Head of caudate nucleus (tissue), 42 donors: ENCODE data around the gene MEFV.
"Not testable (repeated sequence)": the region's sequence is repeated elsewhere in the genome, so short reads cannot be mapped to it uniquely, and the experiment has no call there.

ENCODE experiments used
- DNase-seq, 42 donors: peaks; one replicate each; pipeline versions ENCODE4 v3.0.0 to v3.0.0-alpha.2; 2020 to 2021; ENCODE audit warnings: mixed read lengths in 7 of 42
- intact Hi-C: fragments of 100-400 bp; cut with DNase I; formaldehyde crosslinking; loops from one replicate; pipeline ENCODE4 v1.15.0; 2022

Gene MEFV

GRCh38 chr16:3274490-3274889 is 18.1 kb upstream of the MEFV start:
- DNase-seq, result no peak
- intact Hi-C loops, result no loop called here

GRCh38 chr16:3271281-3271680 is 14.8 kb upstream of the MEFV start:
- intact Hi-C loops, result not testable (repeated sequence)

GRCh38 chr16:3270718-3271117 is 14.3 kb upstream of the MEFV start:
- intact Hi-C loops, DNase-seq: not testable (repeated sequence)

More at GRCh38 chr16:3271281-3271680, 14.8 kb upstream of the MEFV start:
- not testable (repeated sequence) for DNase-seq

GRCh38 chr16:3268294-3268693 is 11.9 kb upstream of the MEFV start:
- intact Hi-C loops, result loop anchor here (10.0 kb wide), 1 partner anchor 187 kb away; no protein-coding TSS in a partner anchor

GRCh38 chr16:3266873-3267537 is 10.6 kb upstream of the MEFV start:
- intact Hi-C loops, result loop anchor here (10.0 kb wide), 1 partner anchor 188 kb away; no protein-coding TSS in a partner anchor

More at GRCh38 chr16:3268294-3268693, 11.9 kb upstream of the MEFV start:
- no peak for DNase-seq

GRCh38 chr16:3264137-3265036 is 8.0 kb upstream of the MEFV start:
- intact Hi-C loops, result loop anchor here (1.0 to 10.0 kb wide), 3 partner anchors 18 to 236 kb away; partner anchors contain the start of gene CLUAP1
- peak; percentile 98 to 100 (median 99) for DNase-seq

More at GRCh38 chr16:3266873-3267537, 10.6 kb upstream of the MEFV start:
- DNase-seq, result peak in 21 of 42 donors; percentile 8 to 56 (median 26)

GRCh38 chr16:3262517-3262916 is 6.1 kb upstream of the MEFV start:
- no peak for DNase-seq
- intact Hi-C loops, result loop anchor here (10.0 kb wide), 1 partner anchor 192 kb away; no protein-coding TSS in a partner anchor

DNA sequence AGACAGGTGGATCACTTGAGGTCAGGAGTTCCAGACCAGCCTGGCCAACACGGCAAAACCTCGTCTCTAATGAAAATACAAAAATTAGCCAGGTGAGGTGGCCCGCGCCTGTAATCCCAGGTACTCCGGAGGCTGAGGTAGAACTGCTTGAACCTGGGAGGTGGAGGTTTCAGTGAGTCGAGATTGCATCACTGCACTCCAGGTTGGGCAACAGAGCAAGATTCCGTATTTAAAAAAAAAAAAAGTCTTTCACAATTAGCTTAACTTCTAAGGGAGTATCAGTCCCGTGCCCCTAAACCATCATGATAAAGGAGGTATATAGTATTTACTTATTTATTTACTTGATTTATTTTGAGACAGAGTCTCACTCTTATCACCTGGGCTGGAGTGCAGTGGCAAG is 3.4 kb upstream of the MEFV start:
- no peak for DNase-seq
- intact Hi-C loops, result loop anchor here (10.0 kb wide), 1 partner anchor 195 kb away; no protein-coding TSS in a partner anchor

DNA sequence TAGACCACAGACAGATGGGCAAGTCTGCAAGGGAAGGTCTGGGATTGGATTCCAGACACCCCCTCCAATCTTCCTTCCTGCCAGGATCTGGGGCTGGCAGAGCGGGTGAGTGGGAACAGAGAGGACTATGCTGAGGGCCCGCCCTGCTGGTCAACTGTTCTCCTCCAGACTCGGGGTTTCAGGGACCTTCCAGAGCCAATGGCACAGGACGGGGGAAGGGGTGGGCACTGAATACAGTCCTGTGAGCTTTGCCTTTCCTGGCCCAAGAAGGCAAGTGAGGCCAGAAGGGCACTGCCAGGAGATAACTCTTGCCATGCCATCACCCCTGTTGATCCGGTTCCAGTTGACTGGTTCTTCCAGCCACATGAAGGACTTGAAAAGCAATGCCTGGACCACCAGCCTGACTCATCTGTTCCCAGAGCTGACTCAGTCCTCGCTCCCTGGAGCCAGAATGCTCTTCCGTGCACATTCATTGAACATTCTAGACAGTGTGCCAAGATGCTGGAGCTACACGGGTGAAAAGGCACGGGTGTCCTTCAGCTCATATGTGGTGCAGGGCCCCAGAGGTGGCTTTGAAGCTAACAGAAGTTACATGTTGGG is 533 bp upstream of the MEFV start:
- intact Hi-C loops, result no loop called here

DNA sequence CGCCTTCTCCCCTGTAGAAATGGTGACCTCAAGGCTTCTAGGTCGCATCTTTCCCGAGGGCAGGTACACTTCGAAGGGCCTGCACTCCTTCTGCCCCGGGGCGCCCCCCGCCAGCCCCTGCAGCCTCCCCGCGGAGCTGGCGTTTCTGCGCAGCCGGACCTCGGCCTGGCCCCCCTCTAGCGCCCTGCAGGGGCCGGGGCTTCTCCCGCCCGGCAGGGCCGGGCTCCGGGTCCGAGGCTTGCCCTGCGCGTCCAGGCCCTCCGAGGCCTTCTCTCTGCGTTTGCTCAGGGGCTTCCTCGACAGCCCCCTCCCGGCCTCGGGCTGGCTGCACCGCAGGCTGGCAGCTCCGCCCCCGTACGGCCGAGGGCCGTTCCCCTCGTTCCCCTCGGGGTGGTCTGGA is 2.1 kb downstream of the MEFV start:
- intact Hi-C loops, result no loop called here
- no peak for DNase-seq

More for the DNA sequence above, 533 bp upstream of the MEFV start:
- no peak for DNase-seq

- no peak for DNase-seq
- intact Hi-C loops, result no loop called here
Observed at GRCh38 chr16:3252967-3253366, 3.5 kb downstream of the MEFV start.

DNA sequence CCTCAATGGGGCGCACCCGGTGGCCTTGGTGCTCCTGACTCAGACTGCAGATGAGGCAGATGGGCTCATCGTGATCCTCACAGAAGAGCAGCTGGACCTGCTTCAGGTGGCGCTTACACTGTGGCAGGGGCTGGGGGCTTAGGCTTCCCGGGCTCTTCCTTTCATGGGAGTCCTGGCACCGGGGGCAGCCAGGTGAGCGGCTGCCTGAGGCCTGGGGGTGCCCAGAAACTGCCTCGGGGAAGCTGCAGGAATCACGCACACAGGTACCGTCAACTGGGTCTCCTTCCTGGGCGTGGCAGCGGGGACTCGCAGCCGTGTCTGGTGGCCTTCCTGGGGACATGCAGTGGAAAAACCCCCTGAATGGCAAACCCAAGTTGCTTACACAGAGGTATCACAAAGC is 7.0 kb downstream of the MEFV start:
- DNase-seq, result no peak
- intact Hi-C loops, result no loop called here

DNA sequence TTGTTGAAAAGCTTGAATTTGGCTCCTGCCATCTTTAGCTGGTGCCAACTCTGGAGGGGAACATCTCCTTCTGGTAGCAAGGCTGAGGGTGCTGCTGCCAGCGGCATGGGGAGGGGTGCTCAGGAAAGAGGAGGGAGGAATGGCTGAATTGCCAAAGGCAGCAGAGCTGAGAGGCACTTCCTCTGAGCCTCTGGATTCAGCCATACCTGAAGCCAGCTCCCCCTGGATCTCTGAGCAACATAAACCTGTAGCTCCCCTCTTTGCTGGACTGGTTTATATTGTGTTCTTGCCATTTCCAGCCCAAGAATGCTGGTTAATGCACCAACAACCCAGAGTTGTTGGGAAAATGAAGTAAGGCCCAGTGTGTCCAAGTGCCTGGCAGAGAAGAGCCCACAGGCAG is 7.4 kb downstream of the MEFV start:
- intact Hi-C loops, result no loop called here
- DNase-seq, result no peak

DNA sequence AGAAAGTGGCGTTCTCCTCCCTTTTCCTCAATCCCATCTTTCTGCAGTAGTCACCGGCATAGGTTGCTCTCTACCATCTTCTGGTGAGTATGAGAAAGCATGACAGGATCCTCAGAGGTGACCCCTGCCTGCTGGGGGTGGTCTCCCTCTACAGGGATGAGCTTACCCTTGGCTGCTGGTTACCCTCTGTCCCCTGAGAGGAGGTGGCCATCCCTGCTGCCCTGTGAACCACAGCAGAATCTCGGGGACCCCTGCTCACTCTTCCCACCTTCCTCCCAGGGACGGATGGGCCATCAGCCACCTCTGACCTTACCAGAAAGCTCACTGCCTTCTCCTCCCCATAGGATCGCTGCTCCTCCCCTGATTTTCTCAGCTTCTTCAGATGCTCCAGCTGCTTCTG is 7.8 kb downstream of the MEFV start:
- DNase-seq, result no peak
- intact Hi-C loops, result no loop called here

GRCh38 chr16:3246876-3247275 is 9.6 kb downstream of the MEFV start:
- no peak for DNase-seq
- intact Hi-C loops, result no loop called here

DNA sequence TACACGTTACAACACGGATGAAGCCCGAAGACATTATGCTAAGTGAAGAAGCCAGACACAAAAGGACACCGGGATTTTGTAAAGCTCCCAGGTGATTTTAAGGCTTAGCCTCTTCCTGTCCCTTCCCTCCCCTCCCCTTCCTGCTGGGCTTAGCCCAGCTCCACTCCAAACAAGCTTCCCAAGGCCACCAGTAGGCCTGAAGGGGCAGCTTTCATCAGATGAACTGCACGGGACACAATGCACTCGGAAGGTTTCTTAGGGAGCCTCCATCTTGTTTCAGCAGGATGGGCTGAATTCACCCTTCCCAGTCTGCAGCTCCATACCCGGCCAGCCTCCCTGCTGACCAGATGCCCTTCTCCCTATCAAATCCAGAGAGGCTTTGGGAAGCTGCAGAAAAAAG is 10.4 kb downstream of the MEFV start:
- no peak for DNase-seq
- intact Hi-C loops, result no loop called here

GRCh38 chr16:3243882-3244281 is 12.6 kb downstream of the MEFV start:
- DNase-seq, result no peak
- intact Hi-C loops, result no loop called here

GRCh38 chr16:3242709-3243108 is 13.7 kb downstream of the MEFV start:
- DNase-seq, result peak in 33 of 42 donors; percentile 3 to 84 (median 47)
- intact Hi-C loops, result no loop called here

GRCh38 chr16:3241761-3242160 is 14.7 kb downstream of the MEFV start:
- intact Hi-C loops, result no loop called here
- DNase-seq, result no peak
